HUES6 (cell line): ENCODE measurements around the gene PDE8B.

ENCODE experiments used
- H3K27ac ChIP-seq: 2 replicates; pipeline ENCODE4 v1.7.0; 2013; ENCODE audit warnings: low read depth, mild to moderate bottlenecking, low read length, inconsistent platforms
- H3K27me3 ChIP-seq: 2 replicates; pipeline ENCODE4 v1.6.1; 2013; ENCODE audit warnings: low read length; ENCODE audit not compliant: control insufficient read depth, insufficient read depth
- H3K36me3 ChIP-seq: 2 replicates; pipeline ENCODE4 v1.6.1; 2013; ENCODE audit warnings: low read length; ENCODE audit not compliant: control insufficient read depth, insufficient read depth
- H3K4me1 ChIP-seq: 2 replicates; pipeline ENCODE4 v1.6.1; 2013; ENCODE audit warnings: low read length; ENCODE audit not compliant: control insufficient read depth, insufficient read depth
- H3K4me3 ChIP-seq: 2 replicates; pipeline ENCODE4 v1.5.1; 2013; ENCODE audit warnings: low read depth, low read length
- H3K9ac ChIP-seq: one replicate; pipeline ENCODE4 v1.6.1; 2013; ENCODE audit warnings: mild to moderate bottlenecking, low read length
- H3K9me3 ChIP-seq: 2 replicates; pipeline ENCODE4 v1.6.1; 2013; ENCODE audit warnings: low read depth, low read length; ENCODE audit not compliant: control insufficient read depth, insufficient read depth

The PDE8B gene

GRCh38 chr5:77326986-77327734 lies 116.7 kb downstream of the PDE8B start:
- Histone ChIP-seq H3K36me3 (no peaks in the 10 kb centered on the region), H3K4me1 (peaks cover 9% of the 10 kb centered on the region), H3K27ac (no peak overlapping the region), H3K27me3 (no peaks in the 10 kb centered on the region), H3K9ac (no peak overlapping the region), H3K9me3 (no peaks in the 10 kb centered on the region), H3K4me3 (no peak overlapping the region)

GRCh38 chr5:77328930-77329647 lies 118.6 kb downstream of the PDE8B start:
- Histone ChIP-seq H3K9me3 (no peaks in the 10 kb centered on the region), H3K4me1 (peaks cover 10% of the 10 kb centered on the region), H3K27me3 (no peaks in the 10 kb centered on the region), H3K4me3 (no peak overlapping the region), H3K9ac (no peak overlapping the region), H3K27ac (no peak overlapping the region), H3K36me3 (no peaks in the 10 kb centered on the region)

- Histone ChIP-seq H3K27ac (no peak overlapping the region), H3K4me1 (peaks cover 14% of the 10 kb centered on the region), H3K9me3 (no peaks in the 10 kb centered on the region), H3K36me3 (no peaks in the 10 kb centered on the region), H3K4me3 (no peak overlapping the region), H3K9ac (no peak overlapping the region), H3K27me3 (no peaks in the 10 kb centered on the region)
Measured at GRCh38 chr5:77329664-77330430, 119.4 kb downstream of the PDE8B start.

GRCh38 chr5:77333036-77333435 lies 122.6 kb downstream of the PDE8B start:
- Histone ChIP-seq H3K4me1 (peaks cover 19% of the 10 kb centered on the region), H3K9ac (no peak overlapping the region), H3K27me3 (no peaks in the 10 kb centered on the region), H3K27ac (no peak overlapping the region), H3K36me3 (no peaks in the 10 kb centered on the region), H3K4me3 (no peak overlapping the region), H3K9me3 (no peaks in the 10 kb centered on the region)

- Histone ChIP-seq H3K4me3 (no peak overlapping the region), H3K9ac (no peak overlapping the region), H3K4me1 (peaks cover 21% of the 10 kb centered on the region), H3K27ac (no peak overlapping the region), H3K27me3 (no peaks in the 10 kb centered on the region), H3K9me3 (no peaks in the 10 kb centered on the region), H3K36me3 (no peaks in the 10 kb centered on the region)
Measured at GRCh38 chr5:77333451-77334123, 123.1 kb downstream of the PDE8B start.

GRCh38 chr5:77337246-77337645 lies 126.8 kb downstream of the PDE8B start:
- Histone ChIP-seq H3K27ac (no peak overlapping the region), H3K4me3 (no peak overlapping the region), H3K9me3 (no peaks in the 10 kb centered on the region), H3K27me3 (no peaks in the 10 kb centered on the region), H3K4me1 (peaks cover 26% of the 10 kb centered on the region), H3K9ac (no peak overlapping the region), H3K36me3 (no peaks in the 10 kb centered on the region)

GRCh38 chr5:77337686-77338085 lies 127.2 kb downstream of the PDE8B start:
- Histone ChIP-seq H3K9me3 (no peaks in the 10 kb centered on the region), H3K4me1 (peaks cover 26% of the 10 kb centered on the region), H3K27ac (no peak overlapping the region), H3K36me3 (no peaks in the 10 kb centered on the region), H3K4me3 (no peak overlapping the region), H3K27me3 (no peaks in the 10 kb centered on the region), H3K9ac (no peak overlapping the region)

GRCh38 chr5:77339337-77339890 lies 128.9 kb downstream of the PDE8B start:
- Histone ChIP-seq H3K4me1 (peaks cover 12% of the 10 kb centered on the region), H3K36me3 (no peaks in the 10 kb centered on the region), H3K4me3 (no peak overlapping the region), H3K27ac (no peak overlapping the region), H3K9ac (no peak overlapping the region), H3K27me3 (no peaks in the 10 kb centered on the region), H3K9me3 (no peaks in the 10 kb centered on the region)

- no peaks in the 10 kb centered on the region for H3K9me3 ChIP-seq
- H3K9ac ChIP-seq, result no peak overlapping the region
- H3K4me1 ChIP-seq, result peaks cover 5% of the 10 kb centered on the region
- H3K27me3 ChIP-seq, result no peaks in the 10 kb centered on the region; the same call in 1 of the 2 replicates
- H3K27ac ChIP-seq, result no peak overlapping the region
- no peak overlapping the region for H3K4me3 ChIP-seq
- H3K36me3 ChIP-seq, result no peaks in the 10 kb centered on the region
Measured at GRCh38 chr5:77343165-77343564, 132.7 kb downstream of the PDE8B start.

GRCh38 chr5:77347435-77348098 lies 137.1 kb downstream of the PDE8B start:
- no peaks in the 10 kb centered on the region; the same call in 1 of the 2 replicates for H3K27me3 ChIP-seq
- H3K4me1 ChIP-seq, result no peaks in the 10 kb centered on the region
- no peak overlapping the region for H3K9ac ChIP-seq
- no peak overlapping the region for H3K4me3 ChIP-seq
- H3K9me3 ChIP-seq, result no peaks in the 10 kb centered on the region
- no peaks in the 10 kb centered on the region for H3K36me3 ChIP-seq
- no peak overlapping the region for H3K27ac ChIP-seq
